ENCODE measurements around the gene TNFRSF25.

TNFRSF25 gene

DNA sequence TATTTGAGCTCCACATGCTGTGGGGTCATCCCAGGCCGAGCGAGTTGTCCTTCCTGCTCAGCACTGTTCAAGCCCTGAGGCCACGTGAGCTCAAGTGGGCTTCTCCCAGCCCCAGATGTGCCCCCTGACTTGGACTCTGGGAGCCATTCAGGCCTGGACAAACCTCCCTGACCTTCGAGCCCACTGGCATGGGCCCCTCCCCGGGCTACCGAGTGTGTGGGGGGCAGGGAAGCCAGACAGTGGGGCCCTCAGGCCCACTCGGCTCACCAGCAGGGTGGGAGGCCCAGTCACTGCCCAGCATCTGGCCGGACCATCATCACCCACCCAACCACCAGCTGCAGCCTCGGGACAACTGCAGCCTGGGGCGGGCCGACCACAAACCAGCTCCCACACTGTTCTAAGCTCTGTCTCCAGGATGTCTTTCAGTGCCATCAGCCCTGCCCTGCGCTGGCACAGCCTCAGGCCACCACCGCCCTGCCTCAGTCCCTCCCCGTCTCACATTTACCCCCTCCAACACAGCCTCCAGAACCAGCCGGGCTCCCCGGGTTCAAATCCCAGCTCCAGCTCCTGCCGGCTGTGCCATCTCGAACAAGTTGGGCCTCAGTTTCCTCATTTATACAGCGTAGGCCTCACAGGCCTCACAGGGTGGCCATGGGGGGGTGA, 46.4 kb upstream of the TNFRSF25 start:
- Histone ChIP-seq H3K36me3 (replicated peaks; ENCODE audit: low read depth, low read length) (no peaks in the 10 kb centered on the region), H3K9me3 (ENCODE audit: insufficient read depth, low read length) (no peaks in the 10 kb centered on the region), H3K79me2 (ENCODE audit: low read length) (no peaks in the 10 kb centered on the region), H4K20me1 (ENCODE audit: insufficient read depth, low read length) (no peaks in the 10 kb centered on the region), H3K27me3 (ENCODE audit: low read depth, low read length) (no peaks in the 10 kb centered on the region), H2AFZ (ENCODE audit: low read depth, low read length) (no peak overlapping the region), H3K4me2 (ENCODE audit: low read length) (no peak overlapping the region), H3K9ac (ENCODE audit: low read length) (no peak overlapping the region), H3K27ac (ENCODE audit: low read length) (no peak overlapping the region), H3K4me1 (ENCODE audit: low read length) (peaks cover 7% of the 10 kb centered on the region), H3K4me3 (ENCODE audit: low read length) (no peak overlapping the region)
- TF ChIP-seq CTCF (IDR thresholded peaks at IDR 0.05; ENCODE audit: low read depth, low read length) (no peak), EZH2phosphoT487 (IDR thresholded peaks at IDR 0.05; ENCODE audit: low read depth) (no peak)

GRCh38 chr1:6511561-6512244, 45.7 kb upstream of the TNFRSF25 start:
- Histone ChIP-seq H2AFZ (ENCODE audit: low read depth, low read length) (no peak overlapping the region), H3K4me1 (ENCODE audit: low read length) (peaks cover 7% of the 10 kb centered on the region), H3K27ac (ENCODE audit: low read length) (no peak overlapping the region), H4K20me1 (ENCODE audit: insufficient read depth, low read length) (no peaks in the 10 kb centered on the region), H3K36me3 (replicated peaks; ENCODE audit: low read depth, low read length) (no peaks in the 10 kb centered on the region), H3K9me3 (ENCODE audit: insufficient read depth, low read length) (no peaks in the 10 kb centered on the region), H3K4me3 (ENCODE audit: low read length) (no peak overlapping the region), H3K79me2 (ENCODE audit: low read length) (no peaks in the 10 kb centered on the region), H3K4me2 (ENCODE audit: low read length) (no peak overlapping the region), H3K27me3 (ENCODE audit: low read depth, low read length) (no peaks in the 10 kb centered on the region), H3K9ac (ENCODE audit: low read length) (no peak overlapping the region)
- TF ChIP-seq EZH2phosphoT487 (IDR thresholded peaks at IDR 0.05; ENCODE audit: low read depth) (no peak), CTCF (IDR thresholded peaks at IDR 0.05; ENCODE audit: low read depth, low read length) (no peak)

DNA sequence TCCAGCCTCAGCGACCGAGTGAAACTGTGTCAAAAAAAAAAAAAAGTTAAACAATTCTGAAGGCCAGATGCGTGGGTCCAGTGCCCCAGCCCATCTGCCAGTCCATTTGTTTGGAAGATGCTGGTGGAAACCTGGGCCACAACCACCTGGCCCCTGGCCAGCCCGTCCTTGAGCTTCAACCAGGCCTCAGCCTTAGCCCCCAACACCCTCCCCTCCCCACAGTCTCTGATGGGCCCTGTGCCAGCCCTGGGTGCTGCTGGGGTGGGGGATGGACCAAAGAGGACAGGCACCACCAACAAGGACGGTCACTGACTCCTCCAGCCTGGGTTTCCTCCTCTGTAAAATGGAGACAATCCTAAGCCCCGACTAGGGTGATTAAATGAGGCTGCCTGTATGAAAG, 45.1 kb upstream of the TNFRSF25 start:
- Histone ChIP-seq H3K9ac (ENCODE audit: low read length) (no peak overlapping the region), H3K4me1 (ENCODE audit: low read length) (peaks cover 7% of the 10 kb centered on the region), H3K4me2 (ENCODE audit: low read length) (no peak overlapping the region)

More for the DNA sequence above, 45.1 kb upstream of the TNFRSF25 start:
- no peak for TF ChIP-seq CTCF (IDR thresholded peaks at IDR 0.05; ENCODE audit: low read depth, low read length)
- no peak for TF ChIP-seq EZH2phosphoT487 (IDR thresholded peaks at IDR 0.05; ENCODE audit: low read depth)
- Histone ChIP-seq H3K9me3 (ENCODE audit: insufficient read depth, low read length) (no peaks in the 10 kb centered on the region), H3K27ac (ENCODE audit: low read length) (no peak overlapping the region), H3K36me3 (replicated peaks; ENCODE audit: low read depth, low read length) (no peaks in the 10 kb centered on the region), H3K4me3 (ENCODE audit: low read length) (no peak overlapping the region), H2AFZ (ENCODE audit: low read depth, low read length) (no peak overlapping the region), H3K79me2 (ENCODE audit: low read length) (no peaks in the 10 kb centered on the region), H4K20me1 (ENCODE audit: insufficient read depth, low read length) (no peaks in the 10 kb centered on the region), H3K27me3 (ENCODE audit: low read depth, low read length) (no peaks in the 10 kb centered on the region)

All from OCI-LY3 (cell line).